Left lung (tissue), 10 donors: Measurements from ENCODE around the gene IPO9. TPM values are rescaled to one million over a fixed set of nuclear protein-coding genes. Genes with fewer than 3 reads are reported as not detected.

Experiments used
- ATAC-seq: fragments of 200-7000 bp; cut with Tn5 transposase; one replicate; pipeline ENCODE4 v1.9.1; 2020; ENCODE audit warnings: moderate library complexity
- DNase-seq, 4 donors: peaks; one replicate each; pipeline ENCODE4 v3.0.0-alpha.2; 2013 to 2020
- H3K27ac ChIP-seq, 2 donors: fragments of 200-600 bp; sonication (generic) in 1 of 2; one replicate each; pipeline versions ENCODE4 v1.5.0 to v1.8.0; 2020 to 2021
- H3K27me3 ChIP-seq, 2 donors: fragments of 200-600 bp; sonication (generic) in 1 of 2; one replicate each; pipeline versions ENCODE4 v1.5.0 to v1.8.0; 2020 to 2021
- H3K36me3 ChIP-seq, 2 donors: fragments of 200-600 bp; sonication (generic) in 1 of 2; one replicate each; pipeline versions ENCODE4 v1.5.0 to v1.8.0; 2020 to 2021
- H3K4me1 ChIP-seq, 2 donors: fragments of 200-600 bp; one replicate each; pipeline ENCODE4 v1.8.0; 2021
- H3K4me3 ChIP-seq, 2 donors: fragments of 200-600 bp; sonication (generic) in 1 of 2; one replicate each; pipeline versions ENCODE4 v1.5.0 to v1.8.0; 2020 to 2021; ENCODE audit warnings: mild to moderate bottlenecking in 1 of 2
- H3K9me3 ChIP-seq, 2 donors: fragments of 200-600 bp; sonication (generic) in 1 of 2; one replicate each; pipeline versions ENCODE4 v1.5.0 to v1.8.0; 2020 to 2021
- CTCF ChIP-seq, 2 donors: fragments of 200-600 bp; sonication (generic) in 1 of 2; IDR thresholded peaks; one replicate each; pipeline versions ENCODE4 v1.5.0 to v1.8.0; 2021; ENCODE audit warnings: antibody characterized with exemption in 2 of 2
- intact Hi-C, 2 donors: fragments of 100-400 bp; cut with DNase I; formaldehyde crosslinking; loops; one replicate each; pipeline versions ENCODE4 v1.11.2 to v1.14.2; 2022
- polyA plus RNA-seq, 6 donors: library from polyadenylated mRNA; unstranded; fragments of 120-200 nt; gene quantifications; one replicate each; pipeline ENCODE4 v1.2.1, GENCODE V29; 2013; ENCODE audit not compliant: insufficient read length in 6 of 6
- total RNA-seq, 2 donors: library from RNA; stranded (reverse); fragmentation: NEBNext Ultra II Directional; extraction: Animal tissue kit (Norgen Biotek cat#: 25700); gene quantifications; one replicate each; pipeline ENCODE4 v1.2.1, GENCODE V29; 2021
- donor health status: DM: no; HTN: yes; CAD: no.
- donor health status: DM: no; HTN: no; CAD: no.

IPO9 gene
- total and polyA plus RNA-seq, 8 donors = 49.3 to 94.0 (median 84.4) TPM

GRCh38 chr1:201788296-201788695, 40.7 kb upstream of the IPO9 start:
- no peak for TF ChIP-seq CTCF (IDR thresholded peaks at IDR 0.05)
- H3K36me3 ChIP-seq = peaks cover 0 to 44% of the 10 kb centered on the region in 2 donors
- no peaks in the 10 kb centered on the region for H3K9me3 ChIP-seq
- H3K4me3 ChIP-seq = no peak overlapping the region
- DNase-seq (no peak), ATAC-seq (no peak)
- no peaks in the 10 kb centered on the region for H3K27me3 ChIP-seq
- no peak overlapping the region for H3K27ac ChIP-seq
- intact Hi-C loops = no loop called here
- peaks cover 31 to 33% of the 10 kb centered on the region in 2 donors for H3K4me1 ChIP-seq

- no peak for DNase-seq
- H3K4me1 ChIP-seq = peaks cover 31 to 33% of the 10 kb centered on the region in 2 donors
- no peaks in the 10 kb centered on the region for H3K9me3 ChIP-seq
- H3K4me3 ChIP-seq = no peak overlapping the region
- intact Hi-C loops = no loop called here
- no peak for ATAC-seq
- H3K27me3 ChIP-seq = no peaks in the 10 kb centered on the region
- H3K36me3 ChIP-seq = peaks cover 0 to 40% of the 10 kb centered on the region in 2 donors
- peak overlapping the region; percentile 58 to 80 for H3K27ac ChIP-seq
- TF ChIP-seq CTCF (IDR thresholded peaks at IDR 0.05) = no peak
Measured at GRCh38 chr1:201789245-201789644, 39.7 kb upstream of the IPO9 start.

DNA sequence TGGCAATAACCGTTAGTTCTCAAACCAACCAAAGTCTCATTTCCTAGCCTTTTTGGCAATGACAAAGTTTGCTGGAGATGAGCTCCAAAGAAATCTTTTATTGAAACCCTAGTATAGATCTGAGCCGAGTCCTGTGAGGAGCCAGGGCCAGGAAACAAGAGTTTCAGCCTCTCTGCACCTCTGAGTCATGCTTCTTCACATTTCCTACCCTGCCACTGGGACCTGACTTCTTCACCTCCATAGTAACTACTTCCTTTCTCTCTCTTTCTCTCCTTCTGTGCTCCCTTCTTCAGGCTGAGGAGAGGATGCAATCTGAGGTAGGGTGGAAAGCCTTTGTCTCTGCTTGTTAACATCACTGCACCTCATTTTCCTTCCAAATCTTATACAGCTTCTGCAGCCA, 38.7 kb upstream of the IPO9 start:
- Histone ChIP-seq H3K36me3 (peaks cover 0 to 45% of the 10 kb centered on the region in 2 donors), H3K27ac (peak overlapping the region; percentile 58 to 80), H3K4me3 (no peak overlapping the region), H3K4me1 (peaks cover 31 to 33% of the 10 kb centered on the region in 2 donors), H3K27me3 (no peaks in the 10 kb centered on the region), H3K9me3 (no peaks in the 10 kb centered on the region)
- DNase-seq (no peak), ATAC-seq (peak; percentile 12)
- intact Hi-C loops = loop anchor here (5.0 to 10.0 kb wide), 2 partner anchors 85 to 233 kb away; no protein-coding TSS in a partner anchor
- TF ChIP-seq CTCF (IDR thresholded peaks at IDR 0.05) = no peak

DNA sequence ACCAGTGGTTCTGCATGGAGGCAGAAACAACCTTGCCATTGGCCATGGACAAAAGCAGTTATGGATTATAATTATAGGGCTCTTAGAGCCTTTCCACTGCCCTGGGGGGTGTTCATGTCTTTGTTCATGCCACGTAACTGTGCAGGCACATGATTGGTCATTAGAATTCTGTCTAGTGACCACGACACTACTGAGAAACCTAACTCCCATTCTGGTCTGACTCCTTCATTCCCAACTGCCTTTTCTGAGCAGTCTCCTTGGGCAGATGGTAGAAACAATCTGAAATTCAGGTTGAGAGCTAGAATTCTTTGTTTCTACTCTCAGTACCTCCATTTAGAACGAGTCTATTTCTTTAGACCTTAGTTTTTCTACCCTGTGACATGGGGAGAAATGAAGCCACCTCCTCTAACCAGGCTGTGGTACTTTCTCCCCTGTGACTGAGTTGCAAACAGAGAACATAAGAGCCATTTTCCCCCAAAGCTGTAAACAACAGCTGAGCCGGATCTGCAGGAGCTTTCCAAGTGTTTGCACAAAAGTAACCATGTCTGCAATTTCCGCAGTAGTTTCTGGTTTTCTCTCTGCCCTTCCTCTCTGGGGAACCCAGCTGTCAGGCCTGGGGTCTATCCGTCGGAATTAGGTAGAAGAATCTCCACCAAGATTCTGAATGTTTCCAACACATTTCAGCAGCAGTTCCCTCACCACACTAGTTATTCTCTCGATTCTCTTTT, 37.7 kb upstream of the IPO9 start:
- no peaks in the 10 kb centered on the region for H3K9me3 ChIP-seq
- H3K4me1 ChIP-seq = peaks cover 31 to 33% of the 10 kb centered on the region in 2 donors
- peak overlapping the region; percentile 58 to 80 for H3K27ac ChIP-seq
- no peaks in the 10 kb centered on the region for H3K27me3 ChIP-seq
- peaks cover 0 to 50% of the 10 kb centered on the region in 2 donors for H3K36me3 ChIP-seq
- DNase-seq (peak in 2 of 4 donors; percentile 48 to 68), ATAC-seq (peak; percentile 6)
- no peak overlapping the region for H3K4me3 ChIP-seq
- no peak for TF ChIP-seq CTCF (IDR thresholded peaks at IDR 0.05)
- intact Hi-C loops = loop anchor here (5.0 to 10.0 kb wide), 2 partner anchors 86 to 234 kb away; no protein-coding TSS in a partner anchor

DNA sequence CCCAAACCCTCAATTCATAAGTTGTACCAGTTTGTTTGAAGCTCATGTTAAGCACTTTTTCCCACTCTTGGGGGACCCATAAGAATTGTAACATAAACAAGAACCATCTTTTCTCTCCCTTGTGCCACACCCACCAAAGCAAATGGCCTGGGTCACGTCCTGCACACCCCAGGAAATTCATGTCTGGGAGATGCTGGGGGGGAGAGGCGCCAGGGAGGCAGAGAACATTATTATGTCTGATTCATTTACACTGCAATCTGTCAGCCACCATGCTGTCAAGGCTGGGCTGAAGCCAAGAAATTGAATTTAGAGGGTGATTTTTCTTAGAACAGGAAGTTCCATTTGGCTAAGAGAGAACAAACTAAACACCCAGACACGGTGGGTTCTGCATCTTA, 37.2 kb upstream of the IPO9 start:
- H3K36me3 ChIP-seq = peaks cover 0 to 44% of the 10 kb centered on the region in 2 donors
- no peak for TF ChIP-seq CTCF (IDR thresholded peaks at IDR 0.05)
- intact Hi-C loops = loop anchor here (2.0 to 10.0 kb wide), 3 partner anchors 83 to 234 kb away; no protein-coding TSS in a partner anchor

More for the DNA sequence above, 37.2 kb upstream of the IPO9 start:
- ATAC-seq (peak; percentile 41), DNase-seq (peak in 2 of 4 donors; percentile 35 to 54)
- Histone ChIP-seq H3K4me1 (peaks cover 31 to 33% of the 10 kb centered on the region in 2 donors), H3K9me3 (no peaks in the 10 kb centered on the region), H3K4me3 (no peak overlapping the region), H3K27me3 (no peaks in the 10 kb centered on the region), H3K27ac (peak overlapping the region; percentile 58 to 80)
